K562 (cell line): ENCODE results near the gene NAGS. TPM values are rescaled to one million over a fixed set of nuclear protein-coding genes. Genes with fewer than 3 reads are reported as not detected.

ENCODE experiments used
- BMI1 ChIP-seq: fragments of 150-350 bp; IDR thresholded peaks from 2 replicates; pipeline ENCODE4 v1.6.1; 2014; ENCODE audit warnings: low read length
- GTF2A2 ChIP-seq: IDR thresholded peaks from 2 replicates; pipeline ENCODE4 v1.6.1; 2016; ENCODE audit warnings: mild to moderate bottlenecking, missing genetic modification characterization, missing compliant biosample characterization
- HDAC2 ChIP-seq: fragments of 450-650 bp; IDR thresholded peaks from 2 replicates; pipeline ENCODE4 v1.6.1; 2016; ENCODE audit warnings: mild to moderate bottlenecking
- HNRNPL ChIP-seq: fragments of 200-400 bp; formaldehyde crosslinking; IDR thresholded peaks from 2 replicates; pipeline ENCODE4 v1.6.1; 2017; ENCODE audit warnings: low read depth, mild to moderate bottlenecking, low read length
- KLF1 ChIP-seq: fragments of 450-650 bp; IDR thresholded peaks from 2 replicates; pipeline ENCODE4 v1.6.1; 2016; ENCODE audit warnings: missing genetic modification characterization, missing compliant biosample characterization
- MCM7 ChIP-seq, 2 experiments: fragments of 450-650 bp; IDR thresholded peaks; 2 replicates each; pipeline ENCODE4 v1.6.1; 2016 to 2018
- MTA2 ChIP-seq: fragments of 450-650 bp; IDR thresholded peaks from 2 replicates; pipeline ENCODE4 v1.6.1; 2016; ENCODE audit warnings: low read depth
- TAF1 ChIP-seq: IDR thresholded peaks from 2 replicates; pipeline ENCODE4 v1.6.1; 2011; ENCODE audit warnings: mild to moderate bottlenecking, low read length, moderate library complexity; ENCODE audit not compliant: insufficient read depth, control insufficient read depth, severe bottlenecking; ENCODE audit errors: extremely low read depth
- ZC3H8 ChIP-seq: fragments of 450-650 bp; IDR thresholded peaks from 2 replicates; pipeline ENCODE4 v1.6.1; 2017
- ZKSCAN8 ChIP-seq: fragments of 200-800 bp; sonication (Bioruptor generic); IDR thresholded peaks from 2 replicates; pipeline ENCODE4 v1.6.1; 2016; ENCODE audit warnings: missing genetic modification characterization, missing compliant biosample characterization
- ZNF444 ChIP-seq: fragments of 250-450 bp; sonication (Bioruptor Pico); IDR thresholded peaks from 2 replicates; pipeline ENCODE4 v1.4.0; 2020; ENCODE audit warnings: mild to moderate bottlenecking, moderate library complexity
- ZNF589 ChIP-seq: fragments of 200-800 bp; sonication (Bioruptor generic); IDR thresholded peaks from 2 replicates; pipeline ENCODE4 v1.6.1; 2016; ENCODE audit warnings: low read depth, missing genetic modification characterization, missing compliant biosample characterization
- polyA plus RNA-seq, 8 experiments: library from polyadenylated mRNA; depleted of rRNA in 4 of 8; stranded (reverse) in 5 of 8; unstranded in 3 of 8; fragments of >200 nt; fragmentation: Nextera tagmentation in 2 of 8; fragmentation: Illumina TruSeq in 1 of 8; extraction: Ambion mirVana in 2 of 8; extraction: Trizol in 1 of 8; gene quantifications; 2 replicates each; pipeline versions ENCODE4 v1.2.1 to v1.2.3, GENCODE V29; 2011 to 2014; ENCODE audit warnings: inconsistent platforms in 1 of 8, missing spikeins in 1 of 8
- total RNA-seq, 7 experiments: library from RNA; depleted of rRNA in 6 of 7; stranded (reverse); fragments of >200 nt in 6 of 7; fragmentation: Illumina TruSeq in 2 of 7; extraction: Trizol in 2 of 7; gene quantifications; 2 replicates each; pipeline versions ENCODE4 v1.2.1 to v1.2.3, GENCODE V29; 2011 to 2021; ENCODE audit warnings: low replicate concordance in 1 of 7
- TF ChIP-seq, protein P1 (sequence below), 2 experiments: fragments of 450-650 bp; IDR thresholded peaks; 2 replicates each; pipeline ENCODE4 v1.6.1; 2016; ENCODE audit warnings: mild to moderate bottlenecking in 2 of 2, borderline replicate concordance in 1 of 2, low read depth in 1 of 2, moderate library complexity in 1 of 2
- TF ChIP-seq, protein P2 (sequence below): fragments of 200-800 bp; sonication (Bioruptor generic); IDR thresholded peaks from 2 replicates; pipeline ENCODE4 v1.6.1; 2017; ENCODE audit warnings: missing genetic modification characterization, missing compliant biosample characterization
- TF ChIP-seq, protein P3 (sequence below): fragments of 450-650 bp; IDR thresholded peaks from 2 replicates; pipeline ENCODE4 v1.6.1; 2016; ENCODE audit warnings: missing biosample characterization, missing genetic modification characterization
- TF ChIP-seq, protein P4 (sequence below): fragments of 250-450 bp; sonication (Bioruptor Pico); IDR thresholded peaks from 2 replicates; pipeline ENCODE4 v1.8.0; 2022; ENCODE audit warnings: moderate library complexity, mild to moderate bottlenecking, inconsistent platforms

Gene NAGS
- total and polyA plus RNA-seq, 9 of the 15 experiments (the other 6 are each of a cell fraction or from before 2014, with no cell fraction given): not detected

DNA sequence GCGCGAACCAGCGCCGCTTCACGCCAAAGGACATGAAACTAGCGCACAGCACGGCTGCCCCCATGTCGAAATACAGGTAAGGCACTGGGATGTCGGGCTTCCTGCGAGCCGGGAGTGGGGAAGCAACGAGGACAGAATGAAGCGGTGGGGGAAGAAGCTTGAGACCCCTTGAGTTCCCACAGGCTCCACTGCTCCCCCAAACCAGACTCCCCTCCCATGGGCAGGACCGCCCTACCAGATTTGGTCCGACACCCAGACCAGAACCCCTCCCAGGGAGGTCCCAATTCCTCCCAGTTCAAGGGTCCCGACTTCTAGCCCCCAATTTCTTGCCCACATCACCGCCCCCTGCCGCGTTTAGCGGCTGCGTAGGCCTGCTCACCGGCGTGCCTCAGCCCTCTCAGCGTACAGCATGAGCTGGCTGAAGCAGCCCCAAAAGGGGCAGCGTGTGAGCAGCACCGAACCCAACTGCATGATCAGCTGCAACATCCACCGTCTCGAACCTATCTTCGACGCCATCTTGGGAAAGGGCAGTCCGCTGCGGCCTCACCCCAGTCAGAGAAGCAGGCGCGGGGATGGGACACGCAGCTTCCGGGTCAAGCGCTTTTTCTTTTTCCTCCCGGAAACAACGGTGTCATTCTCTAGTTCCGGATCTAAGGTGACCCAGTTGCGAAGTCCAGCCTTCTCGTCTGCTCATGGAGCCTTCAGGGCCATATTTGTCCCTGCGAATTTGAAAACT, 10.2 kb downstream of the NAGS start, which contains the start of gene TMEM101 (continued):
- TF ChIP-seq, protein P1, sequence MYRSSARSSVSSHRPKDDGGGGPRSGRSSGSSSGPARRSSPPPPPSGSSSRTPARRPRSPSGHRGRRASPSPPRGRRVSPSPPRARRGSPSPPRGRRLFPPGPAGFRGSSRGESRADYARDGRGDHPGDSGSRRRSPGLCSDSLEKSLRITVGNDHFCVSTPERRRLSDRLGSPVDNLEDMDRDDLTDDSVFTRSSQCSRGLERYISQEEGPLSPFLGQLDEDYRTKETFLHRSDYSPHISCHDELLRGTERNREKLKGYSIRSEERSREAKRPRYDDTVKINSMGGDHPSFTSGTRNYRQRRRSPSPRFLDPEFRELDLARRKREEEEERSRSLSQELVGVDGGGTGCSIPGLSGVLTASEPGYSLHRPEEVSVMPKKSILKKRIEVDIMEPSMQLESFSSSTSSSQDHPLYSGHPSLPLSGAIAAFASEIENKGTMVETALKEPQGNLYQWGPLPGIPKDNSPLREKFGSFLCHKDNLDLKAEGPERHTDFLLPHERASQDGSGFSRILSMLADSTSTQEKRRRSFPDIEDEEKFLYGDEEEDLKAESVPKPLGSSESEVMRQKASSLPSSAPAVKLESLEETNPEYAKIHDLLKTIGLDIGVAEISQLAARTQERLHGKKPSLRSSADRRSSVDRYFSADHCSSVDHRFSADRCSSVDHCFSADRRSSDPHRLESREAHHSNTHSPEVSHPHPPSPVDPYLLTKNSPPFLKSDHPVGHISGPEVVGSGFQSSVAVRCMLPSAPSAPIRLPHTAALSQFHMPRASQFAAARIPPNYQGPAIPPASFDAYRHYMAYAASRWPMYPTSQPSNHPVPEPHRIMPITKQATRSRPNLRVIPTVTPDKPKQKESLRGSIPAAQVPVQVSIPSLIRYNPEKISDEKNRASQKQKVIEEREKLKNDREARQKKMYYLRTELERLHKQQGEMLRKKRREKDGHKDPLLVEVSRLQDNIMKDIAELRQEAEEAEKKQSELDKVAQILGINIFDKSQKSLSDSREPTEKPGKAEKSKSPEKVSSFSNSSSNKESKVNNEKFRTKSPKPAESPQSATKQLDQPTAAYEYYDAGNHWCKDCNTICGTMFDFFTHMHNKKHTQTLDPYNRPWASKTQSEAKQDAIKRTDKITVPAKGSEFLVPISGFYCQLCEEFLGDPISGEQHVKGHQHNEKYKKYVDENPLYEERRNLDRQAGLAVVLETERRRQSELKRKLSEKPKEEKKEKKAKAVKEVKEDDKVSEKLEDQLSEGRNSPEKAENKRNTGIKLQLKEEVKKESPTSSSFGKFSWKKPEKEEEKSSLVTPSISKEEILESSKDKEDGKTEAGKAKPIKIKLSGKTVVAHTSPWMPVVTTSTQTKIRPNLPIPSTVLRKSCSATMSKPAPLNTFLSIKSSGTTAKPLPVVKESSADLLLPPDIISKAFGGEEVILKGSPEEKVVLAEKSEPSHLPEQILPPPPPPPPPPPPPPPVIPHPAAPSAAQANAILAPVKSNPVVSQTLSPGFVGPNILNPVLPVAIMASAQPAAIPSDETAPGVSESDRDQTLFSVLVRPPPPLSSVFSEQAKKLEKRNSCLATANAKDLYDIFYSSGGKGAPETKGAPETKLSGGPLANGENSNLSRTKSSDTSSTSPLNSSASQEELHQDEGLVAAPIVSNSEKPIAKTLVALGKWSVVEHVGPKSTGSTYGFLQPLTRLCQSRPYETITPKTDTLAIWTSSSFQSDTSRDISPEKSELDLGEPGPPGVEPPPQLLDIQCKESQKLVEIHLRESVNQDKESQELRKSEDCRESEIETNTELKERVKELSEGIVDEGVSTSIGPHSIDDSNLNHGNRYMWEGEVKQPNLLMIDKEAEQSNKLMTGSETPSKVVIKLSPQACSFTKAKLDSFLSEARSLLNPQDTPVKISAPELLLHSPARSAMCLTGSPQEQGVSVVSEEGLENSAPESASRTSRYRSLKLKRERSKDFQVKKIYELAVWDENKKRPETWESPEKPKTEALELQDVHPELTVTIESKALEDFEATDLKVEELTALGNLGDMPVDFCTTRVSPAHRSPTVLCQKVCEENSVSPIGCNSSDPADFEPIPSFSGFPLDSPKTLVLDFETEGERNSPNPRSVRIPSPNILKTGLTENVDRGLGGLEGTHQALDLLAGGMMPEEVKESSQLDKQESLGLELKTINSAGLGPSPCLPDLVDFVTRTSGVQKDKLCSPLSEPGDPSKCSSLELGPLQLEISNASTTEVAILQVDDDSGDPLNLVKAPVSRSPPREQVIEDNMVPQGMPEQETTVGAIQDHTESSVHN (IDR thresholded peaks at IDR 0.05; ENCODE audit: borderline replicate concordance in 1 of 2, low read depth in 1 of 2): no peak
- TF ChIP-seq BMI1 (no peak), HDAC2 (peak; percentile 70; the same call in 1 of the 2 replicates), ZNF444 (CRISPR knock-in tag) (no peak), MCM7 (IDR thresholded peaks at IDR 0.05) (no peak), GTF2A2 (peak; percentile 53; the same call in 1 of the 2 replicates), ZC3H8 (no peak), KLF1 (tag) (no peak; the same call in 1 of the 2 replicates), ZNF589 (CRISPR knock-in tag) (peak; percentile 91), TAF1 (peak; percentile 96), ZKSCAN8 (no peak), HNRNPL (no peak), MTA2 (peak; percentile 61)
- TF ChIP-seq, protein P2, sequence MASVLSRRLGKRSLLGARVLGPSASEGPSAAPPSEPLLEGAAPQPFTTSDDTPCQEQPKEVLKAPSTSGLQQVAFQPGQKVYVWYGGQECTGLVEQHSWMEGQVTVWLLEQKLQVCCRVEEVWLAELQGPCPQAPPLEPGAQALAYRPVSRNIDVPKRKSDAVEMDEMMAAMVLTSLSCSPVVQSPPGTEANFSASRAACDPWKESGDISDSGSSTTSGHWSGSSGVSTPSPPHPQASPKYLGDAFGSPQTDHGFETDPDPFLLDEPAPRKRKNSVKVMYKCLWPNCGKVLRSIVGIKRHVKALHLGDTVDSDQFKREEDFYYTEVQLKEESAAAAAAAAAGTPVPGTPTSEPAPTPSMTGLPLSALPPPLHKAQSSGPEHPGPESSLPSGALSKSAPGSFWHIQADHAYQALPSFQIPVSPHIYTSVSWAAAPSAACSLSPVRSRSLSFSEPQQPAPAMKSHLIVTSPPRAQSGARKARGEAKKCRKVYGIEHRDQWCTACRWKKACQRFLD (CRISPR knock-in tag): no peak
- TF ChIP-seq, protein P3, sequence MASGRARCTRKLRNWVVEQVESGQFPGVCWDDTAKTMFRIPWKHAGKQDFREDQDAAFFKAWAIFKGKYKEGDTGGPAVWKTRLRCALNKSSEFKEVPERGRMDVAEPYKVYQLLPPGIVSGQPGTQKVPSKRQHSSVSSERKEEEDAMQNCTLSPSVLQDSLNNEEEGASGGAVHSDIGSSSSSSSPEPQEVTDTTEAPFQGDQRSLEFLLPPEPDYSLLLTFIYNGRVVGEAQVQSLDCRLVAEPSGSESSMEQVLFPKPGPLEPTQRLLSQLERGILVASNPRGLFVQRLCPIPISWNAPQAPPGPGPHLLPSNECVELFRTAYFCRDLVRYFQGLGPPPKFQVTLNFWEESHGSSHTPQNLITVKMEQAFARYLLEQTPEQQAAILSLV: peak; percentile 33; the same call in 1 of the 2 replicates
- TF ChIP-seq, protein P4, sequence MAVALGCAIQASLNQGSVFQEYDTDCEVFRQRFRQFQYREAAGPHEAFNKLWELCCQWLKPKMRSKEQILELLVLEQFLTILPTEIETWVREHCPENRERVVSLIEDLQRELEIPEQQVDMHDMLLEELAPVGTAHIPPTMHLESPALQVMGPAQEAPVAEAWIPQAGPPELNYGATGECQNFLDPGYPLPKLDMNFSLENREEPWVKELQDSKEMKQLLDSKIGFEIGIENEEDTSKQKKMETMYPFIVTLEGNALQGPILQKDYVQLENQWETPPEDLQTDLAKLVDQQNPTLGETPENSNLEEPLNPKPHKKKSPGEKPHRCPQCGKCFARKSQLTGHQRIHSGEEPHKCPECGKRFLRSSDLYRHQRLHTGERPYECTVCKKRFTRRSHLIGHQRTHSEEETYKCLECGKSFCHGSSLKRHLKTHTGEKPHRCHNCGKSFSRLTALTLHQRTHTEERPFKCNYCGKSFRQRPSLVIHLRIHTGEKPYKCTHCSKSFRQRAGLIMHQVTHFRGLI: 0 out of 2 replicates have a peak, but pooled peaks have one; percentile 17
